Embryonic facial prominence (tissue), 1 donor: ENCODE results near the gene HMHB1.
"Not testable (repeated sequence)": the region's sequence is repeated elsewhere in the genome, so short reads cannot be mapped to it uniquely, and the experiment has no call there.

Experiments used
- DNase-seq: peaks from one replicate; pipeline ENCODE4 v3.0.0-alpha.2; 2016; ENCODE audit errors: extremely low spot score

The HMHB1 gene

GRCh38 chr5:143801252-143801939, 10.6 kb upstream of the HMHB1 start:
- DNase-seq: no peak

- no peak for DNase-seq
Observed at GRCh38 chr5:143805861-143806260, 6.1 kb upstream of the HMHB1 start.

DNA sequence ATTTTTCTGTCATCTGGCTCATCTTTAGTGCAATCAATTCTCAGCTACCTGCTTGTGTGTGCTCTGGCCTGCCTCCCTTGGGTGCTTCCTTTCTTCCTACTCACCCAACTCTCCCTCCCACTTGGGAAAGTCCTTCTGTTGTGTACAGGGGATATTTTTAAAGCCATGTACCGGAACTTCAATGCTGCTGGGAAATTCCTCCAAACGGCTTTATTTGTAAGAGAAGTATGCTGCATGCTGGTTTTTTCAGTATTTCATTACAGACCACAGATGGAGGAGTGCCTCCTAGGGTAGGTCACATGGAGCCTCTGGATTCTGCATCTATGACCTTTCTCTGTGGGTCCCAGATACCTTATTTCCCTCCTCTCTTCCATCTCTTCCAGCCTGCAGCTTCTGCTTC, 5.4 kb upstream of the HMHB1 start:
- DNase-seq: no peak

DNA sequence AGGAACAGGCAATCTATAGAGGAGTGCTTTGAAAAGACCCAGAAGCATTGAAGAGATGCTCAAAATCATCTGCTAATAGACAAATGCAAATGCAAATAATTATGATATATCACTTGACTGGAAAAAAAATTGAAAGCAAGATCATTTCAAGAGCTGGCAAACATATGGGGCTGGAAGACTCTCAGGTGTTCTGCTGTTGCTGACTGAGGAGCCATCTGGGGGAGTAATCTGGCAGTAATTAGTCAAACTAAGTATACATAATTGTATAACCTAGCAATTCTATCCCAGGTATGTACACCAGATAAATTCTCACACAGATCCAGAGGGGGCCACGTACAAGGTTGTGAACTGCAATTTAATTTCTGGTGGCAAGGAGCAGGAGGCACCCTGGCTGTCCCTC, 4.6 kb upstream of the HMHB1 start:
- DNase-seq: no peak

- not testable (repeated sequence) for DNase-seq
Observed at GRCh38 chr5:143816370-143816769, 4.4 kb downstream of the HMHB1 start.

GRCh38 chr5:143819716-143820115, 7.8 kb downstream of the HMHB1 start:
- peak; percentile 56 for DNase-seq

DNA sequence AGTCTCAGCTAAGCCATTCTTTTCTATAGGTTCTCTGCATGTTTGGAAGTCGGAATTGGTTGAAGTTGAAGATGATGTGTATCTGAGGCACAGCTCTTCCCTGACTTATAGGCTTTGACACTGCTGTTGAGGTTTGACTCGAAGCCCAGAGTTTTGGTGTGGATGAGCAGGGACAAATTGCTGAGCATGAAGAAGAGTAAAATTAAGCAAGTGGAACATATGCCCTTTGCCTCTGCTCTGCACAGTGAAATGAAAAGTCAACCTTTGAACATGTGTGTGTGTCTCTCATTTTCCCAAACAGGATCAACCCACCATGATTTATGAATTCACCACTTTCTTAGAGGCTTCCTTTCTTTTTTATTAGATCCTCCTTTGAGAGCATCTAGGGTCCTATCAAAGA, 8.5 kb downstream of the HMHB1 start:
- DNase-seq: no peak

- DNase-seq: no peak
Observed at GRCh38 chr5:143824851-143825720, 13.1 kb downstream of the HMHB1 start.

DNA sequence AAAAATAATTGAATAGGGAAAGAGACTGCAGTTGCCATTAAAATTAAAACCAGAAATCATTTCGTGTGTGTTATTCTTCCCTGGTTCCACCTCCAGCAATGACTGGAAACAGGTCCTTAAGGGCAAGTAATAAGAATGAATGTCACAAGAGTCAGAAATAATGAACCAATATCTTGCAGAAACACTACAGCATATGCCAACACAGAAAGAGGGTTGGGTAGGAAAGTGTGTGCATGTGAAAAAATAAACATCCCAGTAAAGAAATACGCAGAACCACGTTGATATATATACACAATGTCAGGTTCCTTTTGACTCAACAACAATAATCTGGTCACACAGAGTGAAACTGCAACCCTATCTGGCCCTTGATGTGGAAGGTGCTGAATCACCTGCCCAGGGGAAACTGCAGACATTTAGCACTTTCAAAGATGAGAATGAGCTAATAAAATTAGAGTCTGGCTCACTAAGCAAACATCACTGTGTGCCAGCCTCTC, 15.0 kb downstream of the HMHB1 start:
- DNase-seq: no peak

DNA sequence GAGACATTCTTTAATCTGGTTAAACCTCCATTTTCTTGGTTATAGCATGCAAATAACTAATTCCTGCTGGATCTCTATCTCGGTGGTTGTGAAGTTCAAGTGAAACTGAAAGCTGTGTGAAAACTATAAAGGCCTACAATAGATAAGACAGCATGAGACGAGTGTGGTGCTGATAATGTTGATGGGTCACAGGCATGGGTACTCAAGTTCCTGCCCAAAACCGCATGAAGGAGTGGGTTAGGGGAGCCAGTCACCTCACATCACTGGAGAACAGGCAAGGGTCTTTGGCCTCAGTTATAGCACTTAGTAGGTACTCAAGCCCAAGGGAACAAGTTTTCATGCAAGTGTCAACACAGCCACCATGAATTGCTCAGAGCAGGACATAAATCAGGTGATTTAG, 16.7 kb downstream of the HMHB1 start:
- DNase-seq: no peak

DNA sequence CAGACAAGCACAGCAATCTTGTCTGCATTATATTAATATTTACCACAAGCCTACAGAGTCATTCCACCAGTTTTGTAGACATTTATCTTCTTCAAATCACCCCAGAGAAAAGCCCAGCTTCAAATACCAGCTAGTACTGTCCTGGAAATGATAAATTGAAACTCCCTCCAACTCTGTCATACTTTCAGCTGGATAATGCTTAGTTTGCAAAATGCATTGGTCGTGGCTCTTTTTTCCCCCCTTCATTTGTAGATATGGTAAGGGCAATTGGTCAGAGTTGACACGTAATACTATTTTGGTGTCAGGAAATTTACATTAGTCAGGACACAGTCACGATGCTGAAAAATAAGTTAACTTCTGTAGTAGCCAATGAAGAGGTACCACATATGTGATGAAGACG, 21.2 kb downstream of the HMHB1 start:
- DNase-seq: no peak

GRCh38 chr5:143835251-143835650, 23.3 kb downstream of the HMHB1 start:
- DNase-seq: no peak

- DNase-seq: no peak
Observed at GRCh38 chr5:143836161-143836725, 24.3 kb downstream of the HMHB1 start.

DNA sequence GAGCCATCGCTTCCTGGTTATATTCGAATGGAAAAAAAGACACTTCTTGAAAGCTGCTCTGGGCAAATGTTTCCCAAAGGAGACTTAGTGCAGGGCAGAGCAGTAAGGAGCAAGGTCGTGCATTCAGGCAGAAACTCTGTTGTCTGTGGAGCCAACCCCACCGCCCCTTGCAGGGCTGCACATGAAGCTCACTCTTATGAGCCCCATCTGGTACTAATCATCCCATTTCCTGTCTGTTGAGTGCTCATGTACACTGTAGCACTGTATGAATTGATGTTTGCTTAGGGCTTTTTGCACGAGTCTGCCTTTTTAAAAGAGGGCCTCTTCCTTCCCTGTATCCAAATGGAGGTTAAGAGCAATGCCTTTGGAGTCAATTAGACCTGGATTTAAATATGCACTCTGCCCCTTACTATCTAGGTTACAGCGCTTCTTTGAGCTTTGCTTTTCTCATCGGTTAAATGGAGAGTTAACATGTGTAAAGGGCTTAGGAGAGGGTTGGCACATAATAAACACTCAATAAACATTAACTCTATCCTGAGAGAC, 25.4 kb downstream of the HMHB1 start:
- peak; percentile 84 for DNase-seq

- DNase-seq: no peak
Observed at GRCh38 chr5:143841446-143841845, 29.5 kb downstream of the HMHB1 start.

- no peak for DNase-seq
Observed at GRCh38 chr5:143842920-143843319, 31.0 kb downstream of the HMHB1 start.

GRCh38 chr5:143843461-143843860, 31.5 kb downstream of the HMHB1 start:
- no peak for DNase-seq

- DNase-seq: no peak
Observed at GRCh38 chr5:143850050-143850683, 38.2 kb downstream of the HMHB1 start.

- no peak for DNase-seq
Observed at GRCh38 chr5:143851383-143851782, 39.4 kb downstream of the HMHB1 start.

DNA sequence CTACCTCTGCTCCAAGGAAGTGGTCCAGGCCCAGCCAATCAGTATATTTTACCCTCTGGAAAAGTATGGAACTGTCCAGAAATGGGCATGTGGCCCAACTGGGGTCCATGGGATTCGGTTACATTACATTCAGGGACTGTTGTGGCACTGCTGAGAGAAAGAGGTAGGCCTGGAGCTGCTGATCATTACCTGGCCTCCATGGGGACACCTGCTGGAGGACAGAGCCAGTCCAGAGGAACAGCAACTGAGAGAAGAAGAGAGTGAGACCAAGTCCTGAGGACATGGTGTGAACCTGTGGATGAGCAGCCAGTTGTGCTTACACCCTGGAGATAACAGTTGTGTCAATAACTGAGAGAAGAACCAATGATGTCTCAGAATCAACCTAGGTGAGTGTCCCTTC, 48.2 kb downstream of the HMHB1 start:
- DNase-seq: no peak

DNA sequence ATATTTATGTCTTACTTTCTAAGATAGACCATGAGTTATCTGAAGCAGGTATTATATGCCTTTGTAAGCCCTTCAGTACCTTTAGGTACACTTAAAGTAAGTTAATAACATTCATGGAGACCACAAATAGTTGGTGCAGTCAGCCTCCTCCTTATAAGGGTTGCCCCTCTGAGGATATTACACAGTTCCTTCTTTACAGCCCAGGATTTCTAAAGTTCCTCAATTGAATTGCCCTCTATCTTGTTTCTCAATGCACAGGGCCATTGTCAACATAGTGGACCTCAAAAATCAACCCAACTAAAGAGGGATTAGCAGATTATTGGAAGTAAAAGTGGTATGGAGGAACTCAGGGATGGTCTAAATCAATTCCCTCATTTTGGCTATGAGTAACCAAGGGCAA, 50.3 kb downstream of the HMHB1 start:
- no peak for DNase-seq
